EH (cell line): ENCODE measurements around the gene CA9.

Source experiments
- DNase-seq: peaks from one replicate; pipeline ENCODE4 v3.0.0-alpha.2; 2015; ENCODE audit warnings: low read depth

Gene CA9

GRCh38 chr9:35717132-35717870 lies 43.6 kb downstream of the CA9 start:
- DNase-seq = no peak

- no peak for DNase-seq
Measured at GRCh38 chr9:35718721-35719511, 45.2 kb downstream of the CA9 start.

GRCh38 chr9:35719546-35719945 lies 45.8 kb downstream of the CA9 start:
- DNase-seq = no peak

GRCh38 chr9:35723426-35723825 lies 49.7 kb downstream of the CA9 start:
- no peak for DNase-seq

GRCh38 chr9:35723908-35724307 lies 50.2 kb downstream of the CA9 start:
- no peak for DNase-seq

GRCh38 chr9:35725362-35725761 lies 51.6 kb downstream of the CA9 start:
- no peak for DNase-seq

GRCh38 chr9:35726931-35727330 lies 53.2 kb downstream of the CA9 start:
- DNase-seq = peak; percentile 60

- DNase-seq = no peak
Measured at GRCh38 chr9:35727676-35728040, 53.9 kb downstream of the CA9 start.

GRCh38 chr9:35728041-35728971 lies 54.6 kb downstream of the CA9 start:
- peak; percentile 97 for DNase-seq

GRCh38 chr9:35729101-35729500 lies 55.4 kb downstream of the CA9 start:
- DNase-seq = no peak

GRCh38 chr9:35729700-35730485 lies 56.2 kb downstream of the CA9 start:
- DNase-seq = peak; percentile 95

- peak; percentile 27 for DNase-seq
Measured at GRCh38 chr9:35730486-35730854, 56.7 kb downstream of the CA9 start.
